ENCODE data around the gene BCL11B. TPM values are rescaled to one million over a fixed set of nuclear protein-coding genes. Genes with fewer than 3 reads are reported as not detected.

BCL11B gene
- total RNA-seq, 2 donors from 2014 or later: 3.7 to 5.1 TPM

GRCh38 chr14:99122521-99123125, 149.4 kb downstream of the BCL11B start:
- ATAC-seq: no peak
- intact Hi-C loops (cut with DNase I, micrococcal nuclease): no loop called here
- DNase-seq: no peak

- no peak for ATAC-seq
- no peak for DNase-seq
- intact Hi-C loops (cut with DNase I, micrococcal nuclease): no loop called here
These were observed 150.6 kb downstream of the BCL11B start for GRCh38 chr14:99121319-99121875.

- intact Hi-C loops (cut with DNase I, micrococcal nuclease): no loop called here
- DNase-seq: no peak
- no peak for ATAC-seq
These were observed 151.3 kb downstream of the BCL11B start for GRCh38 chr14:99120526-99121318.

- DNase-seq: no peak
- ATAC-seq: no peak
These were observed 152.2 kb downstream of the BCL11B start for GRCh38 chr14:99119554-99120525.

More at GRCh38 chr14:99119554-99120525, 152.2 kb downstream of the BCL11B start:
- intact Hi-C loops (cut with DNase I, micrococcal nuclease): no loop called here

Other genes starting within 250 kb of the BCL11B start
- 10 to 100 TPM; 61.5 to 66.8 TPM for gene SETD3, start 208.7 kb upstream of the BCL11B start, total RNA-seq
- gene CCNK, start 209.2 kb upstream of the BCL11B start, total RNA-seq: 10 to 100 TPM; 53.2 to 58.5 TPM

All from left colon (tissue), 2 donors.